ENCODE data around the gene NFATC3. TPM values are rescaled to one million over a fixed set of nuclear protein-coding genes. Genes with fewer than 3 reads are reported as not detected.

NFATC3 gene
- total RNA-seq, 1 experiment from 2014 or later = 43.9 TPM

DNA sequence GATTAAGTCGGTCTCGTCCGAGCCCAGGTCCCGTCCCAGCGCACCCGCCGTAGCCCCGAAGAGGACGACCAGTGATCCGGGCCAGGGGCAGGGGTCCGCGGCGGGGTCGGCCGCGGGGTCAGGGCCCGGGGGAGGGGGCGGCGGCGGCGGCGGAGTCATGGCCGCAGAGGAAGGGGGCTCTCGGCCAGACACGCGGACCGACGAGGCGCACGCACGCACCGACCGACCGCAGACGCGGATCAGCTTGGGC lies 150.6 kb downstream of the NFATC3 start, which contains the start of gene ESRP2:
Gene ESRP2, minus strand, starts transcription at position 241 of the 250 bp plus-strand sequence. Its CDS starts 82 bp downstream, at position 159.
- no TSS peak for BruUV-seq (replicated peaks)
- peak within 1 kb of the TSS; percentile 79 for H3K4me3 ChIP-seq (ENCODE audit: low read depth, low read length)
- H3K4me1 ChIP-seq = peaks cover 18% of the 10 kb centered on the region
- H3K9me3 ChIP-seq = no peaks in the 10 kb centered on the region; the same call in 1 of the 2 replicates
- ChIA-PET CTCF (interaction anchor here (0.5 to 3.4 kb wide), 7 partner anchors 26 to 924 kb away, joined by 3 to 20 read pairs (median 7); partner anchors contain the start of genes NFATC3 and SLC7A6), POLR2A (interaction anchor here (0.6 to 3.1 kb wide), 12 partner anchors 8 to 270 kb away, joined by 3 to 59 read pairs (median 6); partner anchors contain the start of genes NFATC3, PLA2G15, PRMT7 and SLC7A6)
- H3K27me3 ChIP-seq (replicated peaks; ENCODE audit: control insufficient read depth, insufficient read depth, low read length) = no peaks in the 10 kb centered on the region
- no peak for DNase-seq
- Mint-ChIP-seq H3K9me3 (ENCODE audit: unreplicated experiment) (no peaks in the 10 kb centered on the region), H3K27me3 (ENCODE audit: insufficient read depth, unreplicated experiment) (no peaks in the 10 kb centered on the region), H3K4me3 (ENCODE audit: unreplicated experiment) (peak within 1 kb of the TSS; percentile 81), H3K36me3 (ENCODE audit: insufficient read depth, unreplicated experiment) (peaks cover 75% of the 10 kb centered on the region), H3K27ac (ENCODE audit: unreplicated experiment) (peak within 1 kb of the TSS; percentile 98), H3K4me1 (ENCODE audit: low read depth, unreplicated experiment) (peaks cover 19% of the 10 kb centered on the region)
- H3K36me3 ChIP-seq (ENCODE audit: control insufficient read depth, insufficient read depth, low read length) = peaks cover 7% of the 10 kb centered on the region
- TF ChIP-seq CTCF (IDR thresholded peaks at IDR 0.05; ENCODE audit: insufficient read depth in 1 of 2, low read depth in 1 of 2, low read length in 1 of 2, severe bottlenecking in 1 of 2, unreplicated experiment in 1 of 2) = no peak
- intact Hi-C loops (cut with micrococcal nuclease; ENCODE audit: unreplicated experiment) = loop anchor here (2.0 kb wide), 1 partner anchor 243 kb away; no protein-coding TSS in a partner anchor

DNA sequence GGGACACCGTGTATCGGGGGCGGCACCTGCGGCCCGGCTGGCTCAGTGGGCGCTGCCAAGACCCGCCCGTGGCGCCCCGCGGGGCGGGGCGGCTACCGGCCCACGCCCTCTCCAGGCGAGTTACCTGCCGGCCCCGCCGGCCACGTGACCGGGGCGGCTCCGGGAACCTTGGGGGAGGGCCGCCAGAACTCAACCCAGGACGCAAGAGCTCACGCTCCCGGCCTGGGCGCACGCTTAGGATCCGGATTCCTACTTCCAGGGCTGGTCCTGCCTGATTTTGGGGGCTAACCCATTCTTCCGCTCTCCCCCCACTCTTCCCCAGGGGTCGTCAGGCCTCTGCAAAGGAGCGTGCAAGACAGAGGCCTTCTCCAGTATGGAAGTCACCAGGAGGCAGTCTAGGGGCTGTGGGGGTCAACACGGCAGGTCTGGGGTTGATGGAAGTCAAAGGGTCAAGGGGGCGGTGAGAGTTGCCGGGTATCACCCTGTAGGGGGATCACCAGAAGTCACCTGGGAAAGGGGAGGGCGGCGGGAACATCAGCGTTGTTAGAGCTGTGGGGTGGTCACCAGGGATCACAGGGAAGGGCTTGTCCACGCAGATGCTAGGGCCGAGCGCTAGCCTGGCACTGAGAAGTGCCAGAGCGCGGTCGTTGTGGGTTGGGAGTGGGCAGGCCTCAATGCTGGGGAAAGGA lies 151.1 kb downstream of the NFATC3 start:
- H3K27ac Mint-ChIP-seq (ENCODE audit: unreplicated experiment) = peak overlapping the region; percentile 98
- no peaks in the 10 kb centered on the region; the same call in 1 of the 2 replicates for H3K9me3 ChIP-seq
- no peaks in the 10 kb centered on the region for H3K9me3 Mint-ChIP-seq (ENCODE audit: unreplicated experiment)
- intact Hi-C loops (cut with micrococcal nuclease; ENCODE audit: unreplicated experiment) = no loop called here
- POLR2A ChIA-PET = interaction anchor here (0.6 to 3.1 kb wide), 15 partner anchors 8 to 580 kb away, joined by 3 to 59 read pairs (median 3); partner anchors contain the start of genes NFATC3, PLA2G15, PRMT7 and RANBP10
- no peak for TF ChIP-seq CTCF (IDR thresholded peaks at IDR 0.05; ENCODE audit: insufficient read depth in 1 of 2, low read depth in 1 of 2, low read length in 1 of 2, severe bottlenecking in 1 of 2, unreplicated experiment in 1 of 2)
- no peaks in the 10 kb centered on the region for H3K27me3 Mint-ChIP-seq (ENCODE audit: insufficient read depth, unreplicated experiment)
- peak overlapping the region; percentile 79 for H3K4me3 ChIP-seq (ENCODE audit: low read depth, low read length)
- peaks cover 19% of the 10 kb centered on the region for H3K4me1 Mint-ChIP-seq (ENCODE audit: low read depth, unreplicated experiment)
- H3K4me1 ChIP-seq = peaks cover 18% of the 10 kb centered on the region
- H3K27me3 ChIP-seq (replicated peaks; ENCODE audit: control insufficient read depth, insufficient read depth, low read length) = no peaks in the 10 kb centered on the region
- peak overlapping the region; percentile 81 for H3K4me3 Mint-ChIP-seq (ENCODE audit: unreplicated experiment)
- H3K36me3 Mint-ChIP-seq (ENCODE audit: insufficient read depth, unreplicated experiment) = peaks cover 74% of the 10 kb centered on the region
- H3K36me3 ChIP-seq (ENCODE audit: control insufficient read depth, insufficient read depth, low read length) = peaks cover 3% of the 10 kb centered on the region
- BruUV-seq (replicated peaks) = TSS peak; percentile 17
- CTCF ChIA-PET = interaction anchor here (0.5 to 3.4 kb wide), 9 partner anchors 25 to 924 kb away, joined by 3 to 20 read pairs (median 5); partner anchors contain the start of genes NFATC3, PRMT7, SLC7A6 and SLC7A6OS
- peak; percentile 95 to 97 for DNase-seq

- H3K36me3 Mint-ChIP-seq (ENCODE audit: insufficient read depth, unreplicated experiment) = peaks cover 73% of the 10 kb centered on the region
- ChIA-PET CTCF (interaction anchor here (0.6 to 3.4 kb wide), 8 partner anchors 21 to 189 kb away, joined by 3 to 20 read pairs (median 4); partner anchors contain the start of genes PRMT7, SLC7A6 and SLC7A6OS), POLR2A (interaction anchor here (0.5 to 3.1 kb wide), 17 partner anchors 7 to 579 kb away, joined by 3 to 59 read pairs (median 3); partner anchors contain the start of genes NFATC3, PLA2G15, PRMT7 and RANBP10)
- BruUV-seq (replicated peaks) = TSS peak; percentile 42
- no peak for TF ChIP-seq CTCF (IDR thresholded peaks at IDR 0.05; ENCODE audit: insufficient read depth in 1 of 2, low read depth in 1 of 2, low read length in 1 of 2, severe bottlenecking in 1 of 2, unreplicated experiment in 1 of 2)
- H3K27me3 Mint-ChIP-seq (ENCODE audit: insufficient read depth, unreplicated experiment) = no peaks in the 10 kb centered on the region
- H3K4me1 Mint-ChIP-seq (ENCODE audit: low read depth, unreplicated experiment) = peaks cover 19% of the 10 kb centered on the region
- peaks cover 2% of the 10 kb centered on the region for H3K36me3 ChIP-seq (ENCODE audit: control insufficient read depth, insufficient read depth, low read length)
- H3K4me1 ChIP-seq = peaks cover 18% of the 10 kb centered on the region
- no peaks in the 10 kb centered on the region; the same call in 1 of the 2 replicates for H3K9me3 ChIP-seq
- peak overlapping the region; percentile 98 for H3K27ac Mint-ChIP-seq (ENCODE audit: unreplicated experiment)
- H3K4me3 ChIP-seq (ENCODE audit: low read depth, low read length) = peak overlapping the region; percentile 79
- H3K27me3 ChIP-seq (replicated peaks; ENCODE audit: control insufficient read depth, insufficient read depth, low read length) = no peaks in the 10 kb centered on the region
- no peaks in the 10 kb centered on the region for H3K9me3 Mint-ChIP-seq (ENCODE audit: unreplicated experiment)
- intact Hi-C loops (cut with micrococcal nuclease; ENCODE audit: unreplicated experiment) = loop anchor here (1.0 kb wide), 3 partner anchors 8 to 91 kb away; partner anchors contain the start of gene PLA2G15
- DNase-seq = peak; percentile 47 to 58
- peak overlapping the region; percentile 81 for H3K4me3 Mint-ChIP-seq (ENCODE audit: unreplicated experiment)
Measured at GRCh38 chr16:68236826-68237242, 151.7 kb downstream of the NFATC3 start.
